Fibroblast of peridontal ligament (primary cell): ENCODE results near the gene ASB5.
"Not testable (repeated sequence)": the region's sequence is repeated elsewhere in the genome, so short reads cannot be mapped to it uniquely, and the experiment has no call there.

Source experiments
- DNase-seq: peaks from one replicate; pipeline ENCODE4 v3.0.0-alpha.2; 2010; ENCODE audit errors: extremely low read depth

The ASB5 gene

GRCh38 chr4:176222149-176222548 is 46.9 kb downstream of the ASB5 start:
- no peak for DNase-seq

- DNase-seq, result no peak
These were observed 51.5 kb downstream of the ASB5 start for GRCh38 chr4:176217510-176217909.

- not testable (repeated sequence) for DNase-seq
These were observed 56.7 kb downstream of the ASB5 start for GRCh38 chr4:176212351-176212750.

GRCh38 chr4:176210579-176211296 is 58.3 kb downstream of the ASB5 start:
- no peak for DNase-seq

GRCh38 chr4:176210101-176210500 is 58.9 kb downstream of the ASB5 start:
- no peak for DNase-seq

- no peak for DNase-seq
These were observed 59.5 kb downstream of the ASB5 start for GRCh38 chr4:176209535-176209934.

- no peak for DNase-seq
These were observed 61.2 kb downstream of the ASB5 start for GRCh38 chr4:176207839-176208238.

GRCh38 chr4:176205299-176205698 is 63.7 kb downstream of the ASB5 start:
- DNase-seq, result no peak

- no peak for DNase-seq
These were observed 70.6 kb downstream of the ASB5 start for GRCh38 chr4:176198316-176198903.

GRCh38 chr4:176195184-176195978 is 73.6 kb downstream of the ASB5 start, which contains the start of gene SPATA4:
Gene SPATA4, minus strand, starts transcription at chr4:176195585. Its CDS starts 23 bp downstream, at chr4:176195562.
- peak; percentile 89 for DNase-seq

GRCh38 chr4:176193938-176194337 is 75.1 kb downstream of the ASB5 start:
- peak; percentile 54 for DNase-seq

GRCh38 chr4:176193126-176193525 is 75.9 kb downstream of the ASB5 start:
- peak; percentile 43 for DNase-seq

GRCh38 chr4:176191974-176192373 is 77.0 kb downstream of the ASB5 start:
- peak; percentile 56 for DNase-seq

GRCh38 chr4:176189891-176190795 is 78.9 kb downstream of the ASB5 start:
- DNase-seq, result no peak

- DNase-seq, result no peak
These were observed 80.4 kb downstream of the ASB5 start for GRCh38 chr4:176188654-176189053.

GRCh38 chr4:176187624-176188023 is 81.4 kb downstream of the ASB5 start:
- no peak for DNase-seq

- DNase-seq, result peak; percentile 69
These were observed 82.2 kb downstream of the ASB5 start for GRCh38 chr4:176186671-176187395.

- DNase-seq, result no peak
These were observed 83.0 kb downstream of the ASB5 start for GRCh38 chr4:176186067-176186466.

GRCh38 chr4:176185051-176185450 is 84.0 kb downstream of the ASB5 start:
- peak; percentile 95 for DNase-seq
